PFSK-1 (cell line): ENCODE data around the gene RBM47.

Experiments used
- FOXP2 ChIP-seq: optimal IDR thresholded peaks from 2 replicates; pipeline ENCODE3; 2011; ENCODE audit warnings: borderline replicate concordance, control low read depth, inconsistent platforms; ENCODE audit not compliant: insufficient read depth; ENCODE audit errors: extremely low read length, extremely low read depth
- POLR2AphosphoS5 ChIP-seq: IDR thresholded peaks from 2 replicates; pipeline ENCODE4 v1.6.1; 2012; ENCODE audit warnings: low read depth, mild to moderate bottlenecking, control low read depth, low read length, moderate library complexity
- SIN3A ChIP-seq: IDR thresholded peaks from 2 replicates; pipeline ENCODE4 v1.6.1; 2012; ENCODE audit warnings: mild to moderate bottlenecking, low read length, moderate library complexity, borderline replicate concordance; ENCODE audit not compliant: insufficient read depth
- TAF1 ChIP-seq: IDR thresholded peaks from 2 replicates; pipeline ENCODE4 v1.6.1; 2012; ENCODE audit warnings: low read length, control low read depth, borderline replicate concordance; ENCODE audit not compliant: insufficient read depth
- TF ChIP-seq, protein P1 (sequence below), 2 experiments: IDR thresholded peaks; 2 replicates each; pipeline versions ENCODE4 v1.6.1 to v1.8.0; 2011 to 2012; ENCODE audit warnings: low read depth in 2 of 2, low read length in 2 of 2, control low read depth in 1 of 2, inconsistent platforms in 1 of 2, mild to moderate bottlenecking in 1 of 2, moderate library complexity in 1 of 2; ENCODE audit not compliant: insufficient read depth in 1 of 2

DNA sequence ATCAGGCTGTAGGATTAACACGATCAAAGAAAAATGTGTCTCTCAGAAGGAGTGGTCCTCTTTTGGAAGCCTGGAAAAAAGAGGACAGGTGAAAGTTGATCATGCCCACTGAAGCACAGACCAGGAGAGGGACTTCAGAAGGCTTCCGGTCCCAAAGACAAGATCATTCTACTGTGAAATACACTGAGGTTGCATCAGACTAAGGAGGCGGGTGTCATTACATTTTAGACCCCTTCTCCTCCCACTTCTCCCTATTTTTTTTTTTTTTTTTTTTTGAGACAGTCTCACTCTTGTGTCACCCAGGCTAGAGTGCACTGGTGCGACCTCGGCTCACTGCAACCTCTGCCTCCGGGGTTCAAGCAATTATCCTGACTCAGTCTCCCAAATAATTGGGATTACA lies 67.5 kb downstream of the RBM47 start:
- TF ChIP-seq SIN3A, result no peak
- TF ChIP-seq FOXP2, result no peak
- no peak for TF ChIP-seq TAF1
- TF ChIP-seq POLR2AphosphoS5, result no peak
- TF ChIP-seq, protein P1, sequence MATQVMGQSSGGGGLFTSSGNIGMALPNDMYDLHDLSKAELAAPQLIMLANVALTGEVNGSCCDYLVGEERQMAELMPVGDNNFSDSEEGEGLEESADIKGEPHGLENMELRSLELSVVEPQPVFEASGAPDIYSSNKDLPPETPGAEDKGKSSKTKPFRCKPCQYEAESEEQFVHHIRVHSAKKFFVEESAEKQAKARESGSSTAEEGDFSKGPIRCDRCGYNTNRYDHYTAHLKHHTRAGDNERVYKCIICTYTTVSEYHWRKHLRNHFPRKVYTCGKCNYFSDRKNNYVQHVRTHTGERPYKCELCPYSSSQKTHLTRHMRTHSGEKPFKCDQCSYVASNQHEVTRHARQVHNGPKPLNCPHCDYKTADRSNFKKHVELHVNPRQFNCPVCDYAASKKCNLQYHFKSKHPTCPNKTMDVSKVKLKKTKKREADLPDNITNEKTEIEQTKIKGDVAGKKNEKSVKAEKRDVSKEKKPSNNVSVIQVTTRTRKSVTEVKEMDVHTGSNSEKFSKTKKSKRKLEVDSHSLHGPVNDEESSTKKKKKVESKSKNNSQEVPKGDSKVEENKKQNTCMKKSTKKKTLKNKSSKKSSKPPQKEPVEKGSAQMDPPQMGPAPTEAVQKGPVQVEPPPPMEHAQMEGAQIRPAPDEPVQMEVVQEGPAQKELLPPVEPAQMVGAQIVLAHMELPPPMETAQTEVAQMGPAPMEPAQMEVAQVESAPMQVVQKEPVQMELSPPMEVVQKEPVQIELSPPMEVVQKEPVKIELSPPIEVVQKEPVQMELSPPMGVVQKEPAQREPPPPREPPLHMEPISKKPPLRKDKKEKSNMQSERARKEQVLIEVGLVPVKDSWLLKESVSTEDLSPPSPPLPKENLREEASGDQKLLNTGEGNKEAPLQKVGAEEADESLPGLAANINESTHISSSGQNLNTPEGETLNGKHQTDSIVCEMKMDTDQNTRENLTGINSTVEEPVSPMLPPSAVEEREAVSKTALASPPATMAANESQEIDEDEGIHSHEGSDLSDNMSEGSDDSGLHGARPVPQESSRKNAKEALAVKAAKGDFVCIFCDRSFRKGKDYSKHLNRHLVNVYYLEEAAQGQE (IDR thresholded peaks at IDR 0.05; ENCODE audit: insufficient read depth in 1 of 2, low read depth in 2 of 2, low read length in 2 of 2), result no peak
